SK-N-DZ (cell line): ENCODE results near the gene EML1.
A peak's percentile ranks its signal among the peaks of the same experiment; 100 is the strongest.

ENCODE experiments used
- DNase-seq: peaks from one replicate; pipeline ENCODE4 v3.0.0-alpha.2; 2015; ENCODE audit warnings: low spot score

Gene EML1

GRCh38 chr14:99961826-99962518 is 168.8 kb downstream of the EML1 start:
- no peak for DNase-seq

DNA sequence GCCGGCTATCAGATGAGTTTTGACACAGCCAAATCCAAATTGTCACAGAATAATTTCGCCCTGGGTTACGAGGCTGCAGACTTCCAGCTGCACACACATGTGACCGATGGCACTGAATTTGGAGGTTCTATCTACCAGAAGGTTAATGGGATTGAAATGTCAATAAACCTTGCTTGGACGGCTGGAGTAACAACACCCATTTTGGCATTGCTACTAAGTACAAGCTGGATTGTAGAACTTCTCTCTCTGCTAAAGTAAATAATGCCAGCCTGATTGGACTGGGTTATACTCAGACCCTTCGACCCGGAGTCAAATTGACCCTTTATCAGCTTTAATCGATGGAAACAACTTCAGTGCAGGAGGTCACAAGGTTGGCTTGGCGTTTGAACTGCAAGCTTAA is 171.8 kb downstream of the EML1 start:
- DNase-seq: no peak

GRCh38 chr14:99966037-99966835 is 173.0 kb downstream of the EML1 start:
- DNase-seq: no peak

GRCh38 chr14:99966912-99967311 is 173.7 kb downstream of the EML1 start:
- no peak for DNase-seq

GRCh38 chr14:99968191-99968920 is 175.1 kb downstream of the EML1 start:
- no peak for DNase-seq

DNA sequence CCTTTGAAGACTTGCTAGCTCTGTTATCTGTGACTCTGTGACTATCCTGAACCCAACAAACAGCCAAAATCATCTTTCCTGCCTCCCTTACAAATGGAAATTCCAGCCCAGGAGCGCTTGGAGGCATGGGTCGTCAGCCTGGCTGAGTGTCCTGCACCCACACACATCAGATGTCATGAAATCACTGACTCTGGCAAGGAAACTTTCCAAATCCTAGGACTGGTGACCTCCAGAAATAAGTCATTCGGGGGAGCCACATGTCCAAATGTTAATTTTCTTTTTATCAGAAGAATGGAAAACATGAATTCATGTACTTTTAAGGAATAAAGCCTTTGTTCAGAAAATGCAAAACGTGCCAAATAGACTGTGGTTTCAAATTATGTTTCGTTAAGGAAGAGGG is 175.7 kb downstream of the EML1 start:
- DNase-seq: no peak

DNA sequence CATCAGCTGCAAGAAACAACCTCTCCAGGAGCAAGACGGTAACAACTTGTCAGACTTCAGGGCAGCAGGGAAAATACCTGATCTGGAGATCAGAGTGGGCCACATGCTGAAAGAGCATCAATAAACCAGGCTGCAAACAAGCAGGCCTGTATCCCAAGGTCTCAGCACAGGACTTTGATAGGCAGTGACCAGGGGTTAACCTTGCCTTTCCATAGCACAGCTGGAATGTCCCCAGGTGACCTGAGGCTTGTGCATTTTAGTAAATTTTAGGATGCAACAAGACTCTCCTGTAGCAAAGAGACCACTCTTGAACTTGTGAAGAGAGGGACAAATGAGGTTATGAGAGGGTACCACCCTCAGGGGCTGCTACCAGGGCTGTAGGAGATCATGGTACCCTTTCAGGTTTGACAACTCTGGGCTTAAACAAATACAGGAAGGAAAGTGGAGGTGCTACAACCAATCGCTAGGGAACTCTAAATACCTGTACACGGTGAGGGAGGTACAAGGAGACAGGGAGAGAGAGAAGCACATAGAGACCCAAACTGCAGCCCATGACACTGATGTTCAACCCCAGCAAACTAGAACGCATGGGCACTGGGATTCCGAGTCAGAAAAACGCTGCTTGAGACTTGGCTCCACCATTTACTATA is 176.6 kb downstream of the EML1 start:
- DNase-seq: no peak

DNA sequence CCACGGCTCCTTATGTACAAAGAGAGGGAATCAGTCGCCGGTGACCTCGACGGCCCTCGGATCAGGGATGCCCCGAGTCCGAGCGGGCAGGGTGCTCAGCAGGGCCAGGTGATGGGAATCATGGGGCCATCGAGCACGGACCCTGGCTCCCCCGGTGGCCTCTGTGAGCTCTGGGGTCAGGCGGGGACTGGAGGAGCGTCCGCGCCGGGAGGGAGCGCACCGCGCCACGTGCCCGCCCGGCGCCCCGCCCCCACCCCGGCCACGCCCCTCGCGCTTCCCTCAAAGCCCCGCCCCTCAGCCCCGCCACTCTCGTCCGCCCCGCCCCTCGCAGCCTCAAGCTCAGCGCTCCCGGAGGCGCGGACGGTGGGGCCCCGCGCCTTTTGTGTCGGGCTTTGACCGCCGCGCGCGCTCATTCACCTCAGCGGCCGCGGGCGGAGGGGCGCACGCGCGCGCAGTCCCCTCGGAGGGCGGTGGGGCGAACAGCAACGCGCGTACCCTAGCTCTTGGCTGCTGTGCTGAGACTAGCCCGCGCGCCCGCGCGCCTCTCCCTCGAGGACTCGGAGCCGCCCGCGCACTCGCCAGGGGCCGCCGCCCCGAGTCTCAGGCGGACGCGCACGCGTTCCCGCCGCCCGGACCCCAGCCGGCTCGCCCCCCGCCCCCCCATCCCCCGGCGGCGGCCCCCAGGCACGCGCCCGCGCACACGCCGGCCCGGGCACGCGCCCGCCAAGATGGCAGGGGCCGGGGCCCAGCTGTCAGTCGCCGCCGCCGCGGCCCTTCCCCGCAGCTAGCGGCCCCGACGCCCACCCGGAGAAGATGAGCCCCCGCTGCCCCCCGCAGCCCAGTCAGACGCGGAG is 178.1 kb downstream of the EML1 start:
- peak; percentile 75 for DNase-seq

DNA sequence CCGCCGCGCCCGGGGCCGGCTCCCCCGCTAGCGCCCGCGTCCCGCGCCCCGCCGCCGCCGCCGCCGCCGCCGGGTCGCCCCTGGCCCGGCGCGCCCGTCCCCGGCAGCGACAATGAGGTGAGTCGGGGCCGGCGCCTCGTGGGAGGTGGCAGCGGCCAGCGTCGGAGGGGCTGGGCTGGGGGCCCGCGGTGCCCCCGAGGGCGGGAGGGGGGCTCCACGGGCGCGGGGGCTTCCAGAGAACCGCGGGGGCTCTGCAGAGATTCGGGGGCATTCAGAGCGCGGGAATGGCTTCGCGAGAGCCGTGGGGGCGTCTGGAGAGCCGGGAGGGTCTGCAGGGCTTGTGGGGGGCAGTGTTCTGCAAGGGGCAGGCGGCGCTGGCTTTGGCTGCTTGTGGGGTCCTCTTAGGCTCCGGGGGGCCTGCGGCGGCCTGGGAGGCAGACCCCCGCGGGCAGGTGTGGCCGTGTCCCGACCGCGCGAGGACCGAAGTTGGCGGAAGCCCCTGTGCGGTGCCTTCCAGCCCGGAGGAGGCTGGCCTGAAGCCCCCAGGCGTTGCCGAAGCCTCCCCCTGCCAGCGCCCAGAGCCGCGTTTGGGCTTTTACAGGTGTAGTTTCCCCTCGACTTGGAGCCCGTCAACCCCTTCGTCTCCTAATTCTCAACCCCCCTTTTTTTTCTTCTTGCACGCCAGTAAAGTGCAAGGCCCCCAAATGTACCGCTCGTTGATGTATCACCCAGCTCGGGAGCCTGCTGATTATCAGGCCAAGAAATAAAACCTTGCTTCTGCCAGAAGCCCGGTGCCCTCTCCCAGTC is 178.9 kb downstream of the EML1 start:
- no peak for DNase-seq

GRCh38 chr14:99972748-99973466 is 179.7 kb downstream of the EML1 start:
- no peak for DNase-seq

DNA sequence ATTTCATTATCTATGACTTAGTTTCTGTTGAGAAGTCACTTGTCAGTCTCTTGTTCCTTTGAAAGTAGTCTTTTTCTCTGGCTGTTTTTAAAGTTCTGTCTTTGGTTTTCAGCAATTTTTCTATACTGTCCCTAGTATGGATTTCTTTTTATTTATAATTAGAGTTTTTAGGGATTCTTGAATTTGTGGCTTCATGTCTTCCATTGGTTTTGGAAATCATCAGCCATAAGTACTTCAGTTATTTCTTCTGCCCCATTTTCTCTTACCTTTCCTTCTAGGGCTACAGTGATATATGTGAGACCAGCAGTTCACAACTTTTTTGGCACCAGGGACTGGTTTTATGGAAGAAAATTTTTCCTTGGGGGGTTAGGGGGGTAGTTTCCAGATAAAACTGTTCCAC is 182.0 kb downstream of the EML1 start:
- DNase-seq: no peak

DNA sequence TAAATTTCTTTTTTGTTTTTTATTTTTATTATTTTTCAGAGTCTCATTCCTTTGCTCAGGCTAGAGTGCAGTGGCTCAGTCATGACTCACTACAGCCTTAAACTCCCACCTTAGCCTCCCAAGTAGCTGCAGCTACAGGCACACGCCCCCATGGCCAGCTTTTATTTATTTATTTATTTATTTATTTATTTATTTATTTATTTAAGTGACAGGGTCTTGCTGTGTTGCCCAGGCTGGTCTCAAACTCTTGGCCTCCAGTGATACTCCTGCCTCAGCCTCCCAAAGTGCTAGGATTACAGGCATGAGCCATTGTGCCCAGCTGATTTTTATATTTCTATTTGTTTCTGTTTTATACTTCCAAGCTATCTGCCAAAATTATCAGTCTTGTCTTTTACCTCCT is 182.8 kb downstream of the EML1 start:
- DNase-seq: no peak

GRCh38 chr14:99976681-99977080 is 183.5 kb downstream of the EML1 start:
- DNase-seq: no peak

DNA sequence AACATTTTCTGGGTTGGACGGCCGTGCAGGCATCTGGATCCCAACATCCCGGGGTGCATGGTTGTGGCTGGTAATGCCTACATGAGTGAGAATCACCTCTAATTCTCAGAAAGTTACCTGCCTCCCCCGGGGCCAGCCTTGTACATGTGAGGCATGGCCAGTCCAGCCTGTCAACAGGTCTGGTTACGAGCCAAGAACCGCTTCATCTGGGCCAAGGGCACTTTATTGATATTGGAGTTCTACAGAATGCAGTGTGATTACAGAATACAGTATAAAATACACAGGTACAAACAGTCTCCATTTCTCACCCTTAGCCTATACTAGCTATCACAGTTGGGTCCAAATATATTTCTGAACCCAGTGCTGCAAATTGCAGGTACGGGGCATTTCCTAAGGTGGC is 187.1 kb downstream of the EML1 start:
- no peak for DNase-seq

DNA sequence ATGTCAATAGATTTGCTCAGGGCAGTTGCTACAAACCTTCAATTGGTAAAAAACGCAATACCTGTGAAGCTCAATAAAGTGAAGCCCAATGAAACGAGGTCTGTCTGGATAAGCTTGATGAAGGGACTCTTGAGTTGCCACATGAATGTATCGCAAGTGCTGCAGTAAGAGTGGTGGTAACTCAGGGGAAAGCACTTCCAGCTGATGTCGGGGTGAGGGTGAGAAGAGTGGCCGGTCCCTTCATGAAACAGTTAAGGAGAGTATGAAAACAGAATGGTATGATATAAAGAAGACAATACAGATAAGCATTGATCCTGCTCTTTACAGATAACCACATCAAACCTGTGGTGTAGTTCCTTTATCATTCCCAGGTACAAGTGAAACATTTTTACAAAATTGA is 188.6 kb downstream of the EML1 start:
- no peak for DNase-seq

- DNase-seq: peak; percentile 46
Observed at GRCh38 chr14:99982537-99983250, 189.5 kb downstream of the EML1 start.

DNA sequence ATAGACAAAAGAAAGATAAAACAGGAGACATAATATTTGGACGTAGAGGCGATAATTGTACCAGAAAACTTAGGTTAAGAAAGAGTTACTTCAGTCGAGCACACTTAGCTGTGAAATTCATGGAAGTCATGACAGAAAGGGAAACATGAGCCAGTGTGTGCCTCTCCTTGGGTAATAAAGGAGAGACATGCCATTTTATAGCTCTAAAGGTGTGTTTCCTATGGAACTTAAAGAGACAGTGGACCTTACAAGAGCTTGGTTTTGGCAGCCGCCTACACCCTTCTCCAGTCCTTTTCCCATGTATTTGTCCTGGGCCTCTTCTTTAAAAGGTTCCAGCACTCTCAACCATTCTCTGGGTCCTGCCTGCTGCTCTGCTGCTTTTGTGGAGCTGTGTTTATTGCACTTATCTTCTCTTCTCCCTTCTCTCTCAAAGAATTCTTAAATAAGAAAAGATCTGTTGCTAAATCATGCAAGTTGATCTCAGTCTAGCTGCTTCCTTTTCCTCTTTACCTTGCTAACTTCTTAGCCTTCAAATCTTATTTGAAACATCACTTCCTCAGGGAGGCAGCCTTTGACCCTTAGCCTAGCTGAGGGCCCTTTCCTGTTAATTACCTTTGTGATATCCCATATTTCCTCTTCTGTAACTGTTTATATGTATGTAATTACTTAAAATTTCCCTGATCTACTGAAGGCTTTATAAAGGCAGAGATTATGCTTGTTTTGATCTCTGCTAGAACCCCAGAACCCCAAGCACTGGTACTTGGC is 190.2 kb downstream of the EML1 start:
- DNase-seq: no peak

DNA sequence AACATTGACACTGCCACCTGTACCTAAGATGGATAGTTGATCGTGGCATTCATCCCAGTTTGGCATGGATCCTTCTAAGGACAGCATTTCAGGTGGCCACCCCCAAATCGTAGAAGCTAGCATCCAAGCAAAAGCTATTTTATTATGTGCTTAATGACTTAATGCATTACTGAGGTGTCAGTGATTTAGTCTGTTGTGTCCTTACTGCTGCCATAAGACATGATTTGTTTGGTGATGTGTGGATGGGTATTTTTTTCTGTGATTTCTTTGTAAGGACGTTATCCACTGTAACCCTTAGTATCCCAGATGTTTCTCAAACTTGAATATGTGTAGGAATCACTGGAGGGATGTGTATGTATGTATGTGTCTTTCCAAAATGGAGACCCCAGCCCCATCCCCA is 190.8 kb downstream of the EML1 start:
- no peak for DNase-seq
